CD4-positive, alpha-beta T cell treated with Interleukin-6 at 100 ng/mL for 8 hours (primary cell): ENCODE results near the gene CTDSPL.

Experiments
- DNase-seq: peaks from one replicate; pipeline ENCODE4 v3.0.0-alpha.2; 2020; ENCODE audit warnings: mixed read lengths, low spot score

Gene CTDSPL

DNA sequence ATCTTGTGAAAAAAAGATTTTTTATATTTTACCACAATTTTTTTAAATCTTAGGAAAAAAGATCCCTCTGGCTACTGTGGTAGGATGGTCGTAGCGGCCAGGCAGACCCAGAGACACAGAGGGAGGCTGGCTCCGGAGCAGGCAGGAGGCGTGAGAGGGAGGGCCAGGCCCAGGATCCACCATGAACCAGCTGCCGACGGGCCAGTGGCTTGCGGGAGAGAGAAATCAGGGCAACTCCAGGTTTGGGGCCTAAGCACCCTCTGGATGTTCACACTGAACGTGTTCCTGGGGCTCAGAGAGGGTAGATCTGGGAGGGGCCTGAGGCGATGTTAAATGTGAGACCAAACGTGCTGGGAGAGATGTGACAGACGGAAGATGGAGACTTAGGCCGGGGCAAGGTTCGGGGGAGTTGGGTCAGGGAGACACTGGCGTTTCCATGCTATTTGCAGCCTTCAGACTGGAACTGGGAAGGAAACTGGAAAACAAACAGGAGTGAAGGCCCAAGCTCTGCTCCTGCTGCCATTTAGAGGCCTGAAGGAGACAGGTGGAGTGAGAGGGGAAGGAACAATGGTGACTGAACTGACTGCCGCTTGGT lies 127.3 kb downstream of the CTDSPL start:
- DNase-seq: no peak

DNA sequence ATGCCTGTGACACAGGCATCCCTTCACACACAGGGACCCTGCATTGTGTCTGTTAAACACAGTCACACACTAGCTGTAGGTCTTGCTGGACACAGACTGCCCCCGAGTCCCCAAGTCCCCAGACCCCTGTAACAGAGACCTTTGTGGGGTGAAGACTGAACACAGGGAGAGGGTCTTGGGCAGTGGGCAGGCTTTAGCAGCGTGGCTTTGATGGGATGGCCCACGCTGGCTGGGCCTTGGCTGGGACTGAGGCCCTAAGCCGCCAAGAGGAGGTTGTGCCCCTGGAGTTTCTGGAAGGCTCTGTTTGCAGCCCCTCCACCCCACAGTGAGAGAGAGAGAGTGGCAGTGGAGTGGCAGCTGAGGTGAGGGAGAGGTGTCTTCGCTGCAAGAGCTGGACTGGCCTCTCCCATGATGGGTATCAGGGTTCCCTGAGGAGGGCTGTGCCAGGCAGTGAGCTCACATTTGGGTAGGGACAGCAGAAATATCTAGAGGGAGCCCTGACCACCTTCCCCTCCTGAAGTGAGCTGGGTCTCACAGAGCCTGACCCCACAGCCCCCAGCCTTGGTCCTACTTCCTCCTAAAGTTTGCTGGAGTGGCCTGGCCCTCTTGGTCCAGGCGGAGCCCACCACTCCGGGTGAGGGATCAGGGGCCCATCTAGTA lies 128.3 kb downstream of the CTDSPL start:
- no peak for DNase-seq

DNA sequence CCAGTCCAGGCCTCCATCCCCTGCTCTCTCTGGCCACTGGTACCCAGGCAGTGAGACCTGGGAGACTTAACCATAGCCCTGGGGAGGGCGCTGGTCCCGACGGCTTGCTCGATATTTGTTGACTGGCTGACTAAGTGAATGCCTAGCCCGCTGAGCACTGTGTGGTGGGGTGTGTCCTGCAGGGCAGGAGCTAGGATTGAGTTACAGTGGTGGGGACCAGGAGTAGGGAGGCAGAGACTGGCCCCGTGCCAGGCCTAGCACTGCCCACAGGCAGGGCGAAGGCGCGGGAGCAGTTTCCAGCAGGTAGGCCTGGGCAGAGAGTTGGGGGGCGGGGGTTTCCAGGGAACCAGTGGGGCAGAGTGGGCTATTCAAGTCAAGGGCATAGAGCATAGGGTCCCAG lies 128.8 kb downstream of the CTDSPL start, which contains the start of gene VILL:
TSS of gene VILL (plus strand) at position 260 of the 400 bp plus-strand sequence. CDS start 2,887 bp downstream, outside the sequence.
- DNase-seq: no peak

DNA sequence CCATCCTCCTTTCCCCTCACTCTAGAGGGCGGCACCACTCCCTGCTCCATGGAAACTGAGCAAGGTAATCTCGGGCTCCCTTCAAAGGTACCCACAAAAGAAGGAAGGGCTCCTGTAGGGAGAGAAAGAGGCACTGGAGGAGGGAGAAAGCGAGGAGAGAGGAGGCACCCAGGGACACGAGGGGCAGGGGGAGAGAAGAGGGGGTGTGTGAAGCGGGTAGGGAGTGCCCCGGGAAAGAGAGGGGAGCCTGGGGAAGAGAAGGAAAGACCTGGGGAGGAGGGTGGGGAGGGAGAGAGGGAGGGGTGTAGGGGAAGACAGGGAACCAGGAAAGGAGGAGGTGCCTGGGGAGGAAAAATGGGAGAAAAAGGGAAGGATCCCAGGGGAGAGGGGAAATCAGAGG lies 129.4 kb downstream of the CTDSPL start:
- no peak for DNase-seq

DNA sequence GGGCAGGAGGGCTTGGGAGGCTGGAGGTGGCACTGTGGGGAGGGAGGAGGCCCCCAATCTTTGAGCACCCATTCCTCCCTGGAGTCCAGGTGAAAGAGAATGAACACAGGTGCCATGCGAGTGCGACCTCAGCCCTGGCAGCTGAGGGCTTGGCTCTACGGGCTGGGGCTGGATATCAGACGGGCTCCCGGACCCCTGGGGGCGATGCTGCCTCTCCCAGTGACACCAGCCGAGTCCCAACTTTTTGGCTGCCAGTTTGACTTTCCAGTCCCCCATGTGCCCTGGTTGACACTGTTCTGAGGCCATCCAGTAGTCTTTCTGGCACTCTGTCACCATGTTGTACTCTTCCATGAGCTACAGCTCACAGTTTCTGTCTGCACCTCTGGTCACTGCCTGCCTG lies 130.1 kb downstream of the CTDSPL start:
- DNase-seq: no peak

DNA sequence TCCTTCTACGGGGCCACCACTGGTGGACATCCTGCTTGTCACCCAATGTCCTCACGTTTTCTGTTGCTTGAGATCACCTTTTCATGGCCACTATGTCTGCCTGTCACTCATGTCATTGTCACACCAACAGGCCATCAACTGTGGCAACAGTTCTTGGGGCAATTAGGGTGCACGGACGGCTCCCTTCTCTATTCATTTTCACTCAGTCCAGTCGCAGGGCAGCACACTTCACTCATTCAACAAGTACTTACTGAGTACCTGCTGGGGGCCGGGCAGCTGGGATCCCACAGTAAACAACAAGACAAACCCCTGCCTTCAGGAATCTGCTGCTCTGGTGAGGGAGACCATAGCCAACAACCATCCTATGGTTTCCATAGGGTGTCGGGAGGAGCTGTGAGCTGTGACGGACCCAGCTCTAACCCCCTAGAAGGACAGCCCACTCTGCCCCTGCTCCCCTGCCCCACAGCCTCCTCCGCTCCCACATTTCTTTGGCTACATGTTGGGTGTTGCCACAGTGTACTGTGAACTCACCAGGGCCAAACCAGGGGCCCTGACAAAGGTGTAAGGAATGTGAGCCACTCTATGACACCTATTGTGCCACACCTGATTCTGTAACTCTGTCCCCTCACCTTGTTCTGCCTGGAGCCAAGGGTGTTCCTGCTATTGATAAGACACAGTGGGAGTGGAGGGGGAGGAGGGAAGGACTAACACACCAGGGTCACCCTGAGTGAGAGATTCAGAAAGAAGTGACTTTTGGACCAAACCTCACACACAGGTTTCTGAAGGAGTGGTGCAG lies 130.8 kb downstream of the CTDSPL start:
- no peak for DNase-seq

DNA sequence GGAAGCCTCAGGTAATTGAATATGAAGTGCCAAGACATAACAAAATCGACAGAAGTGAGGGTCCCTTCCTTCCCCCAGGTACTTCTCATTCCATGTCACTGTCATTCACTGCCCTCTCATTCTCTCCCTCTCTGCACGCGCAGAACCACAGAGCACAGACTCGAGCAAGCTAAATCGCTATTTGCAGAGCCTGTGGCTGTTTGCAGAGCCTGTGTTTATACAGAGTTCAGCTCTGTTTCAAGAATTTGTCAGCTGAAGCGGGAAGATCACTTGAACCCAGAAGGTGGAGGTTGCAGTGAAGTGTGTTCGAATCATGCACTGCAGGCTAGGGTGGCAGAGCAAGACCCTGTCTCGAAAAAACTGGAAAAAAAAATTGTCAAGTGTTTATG lies 131.4 kb downstream of the CTDSPL start:
- no peak for DNase-seq

DNA sequence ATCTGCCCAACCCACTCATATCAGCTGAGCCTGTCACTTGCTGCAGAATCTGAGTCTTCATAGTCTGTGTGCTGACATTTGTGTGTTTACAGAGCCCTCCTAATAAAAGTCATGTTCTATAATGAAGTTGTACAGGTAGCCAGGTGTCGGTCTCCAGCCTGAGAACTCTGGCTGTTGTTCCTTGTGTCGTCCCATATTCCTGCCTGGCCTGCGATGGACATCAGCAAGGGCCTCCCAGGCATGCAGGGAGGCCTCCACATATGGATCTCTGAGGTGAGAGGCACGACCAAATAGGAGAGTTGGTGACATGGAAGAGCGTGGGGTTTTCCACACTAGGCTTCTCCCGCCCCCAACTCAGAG lies 131.8 kb downstream of the CTDSPL start:
- no peak for DNase-seq

DNA sequence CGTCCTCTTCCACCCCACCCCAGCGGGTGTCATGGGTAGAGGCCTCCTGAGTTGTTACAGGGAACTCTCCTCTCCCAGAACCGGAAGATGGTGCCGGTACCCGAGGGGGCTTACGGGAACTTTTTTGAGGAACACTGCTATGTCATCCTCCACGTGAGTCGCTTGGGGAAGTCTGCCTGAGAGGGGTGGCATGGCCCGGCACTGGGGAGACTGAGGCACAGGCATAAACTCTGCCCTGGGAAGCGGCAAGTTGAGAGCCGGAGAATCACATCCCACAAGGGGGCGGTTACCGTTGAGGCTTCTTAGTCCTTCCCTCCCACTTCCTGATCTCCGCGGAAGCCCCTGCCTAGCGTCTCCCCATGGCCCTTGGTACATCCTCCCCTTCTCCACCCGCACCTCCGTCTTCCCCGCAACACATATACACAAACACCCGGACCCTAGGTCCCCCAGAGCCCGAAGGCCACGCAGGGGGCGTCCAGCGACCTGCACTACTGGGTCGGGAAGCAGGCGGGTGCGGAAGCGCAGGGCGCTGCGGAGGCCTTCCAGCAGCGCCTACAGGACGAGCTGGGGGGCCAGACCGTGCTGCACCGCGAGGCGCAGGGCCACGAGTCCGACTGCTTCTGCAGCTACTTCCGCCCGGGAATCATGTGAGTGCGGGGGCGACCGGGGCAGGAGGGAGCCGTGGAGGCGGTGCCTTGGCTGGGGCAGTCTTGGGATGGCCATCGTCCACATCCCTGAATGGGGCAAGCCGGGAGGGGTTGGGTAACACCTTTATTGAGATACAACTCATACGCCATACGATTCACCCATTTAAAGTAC lies 132.3 kb downstream of the CTDSPL start:
- DNase-seq: peak; percentile 57

DNA sequence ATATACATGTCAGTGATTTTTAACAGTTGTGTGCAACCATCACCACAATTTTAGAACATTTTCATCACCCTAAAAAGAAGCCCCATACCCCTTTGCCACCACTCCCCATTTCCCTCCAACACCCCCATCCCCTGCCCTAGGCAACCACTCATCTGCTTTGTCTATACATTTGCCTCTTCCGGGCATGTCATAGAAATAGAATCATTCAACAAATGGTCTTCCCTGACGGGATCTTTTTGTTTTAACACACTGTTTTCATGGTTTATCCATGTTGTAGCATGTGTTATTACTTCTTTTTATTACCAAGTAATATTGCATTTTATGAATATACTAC lies 132.9 kb downstream of the CTDSPL start:
- DNase-seq: no peak

DNA sequence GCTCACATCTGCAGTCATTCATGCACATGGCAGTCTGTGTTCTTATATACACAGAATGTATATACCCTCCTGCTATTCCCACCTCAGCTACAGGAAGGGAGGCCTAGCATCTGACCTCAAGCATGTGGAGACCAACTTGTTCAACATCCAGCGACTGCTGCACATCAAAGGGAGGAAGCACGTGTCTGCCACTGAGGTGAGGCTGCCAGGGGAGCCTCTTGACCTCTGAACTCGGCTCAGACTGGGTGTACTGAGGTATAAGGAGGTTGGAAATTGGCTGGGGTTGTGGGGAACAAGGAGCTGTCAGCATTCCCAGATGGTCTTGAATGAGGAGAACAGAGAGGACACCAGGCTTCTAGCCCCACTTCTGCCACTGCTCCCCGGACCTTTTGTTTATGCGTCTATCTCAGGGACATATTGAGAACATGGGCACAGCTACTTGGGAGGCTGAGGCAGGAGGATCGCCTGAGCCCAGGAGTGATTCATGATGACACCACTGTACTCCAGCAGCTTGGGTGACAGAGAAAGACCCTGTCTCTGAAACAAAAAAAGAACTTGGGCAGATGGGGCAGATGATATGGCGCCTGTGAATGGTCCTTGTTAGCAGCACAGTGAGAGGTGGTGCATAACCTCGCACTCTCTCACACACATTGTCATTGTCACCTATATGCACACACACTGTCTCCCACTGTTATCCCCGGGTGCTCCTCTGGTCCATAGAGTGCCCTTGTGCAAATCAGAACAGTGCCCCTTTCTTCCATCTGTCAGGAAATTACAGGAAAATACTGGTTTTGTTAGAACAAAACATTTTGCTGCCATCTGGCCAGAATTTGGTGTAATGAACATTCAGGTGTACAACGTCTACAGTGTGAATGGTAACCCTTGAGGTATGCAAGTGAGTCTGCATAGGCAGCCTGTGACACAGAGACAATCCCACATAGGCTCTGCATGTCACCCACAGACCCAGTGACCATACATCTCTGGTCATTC lies 134.3 kb downstream of the CTDSPL start:
- DNase-seq: peak; percentile 51

DNA sequence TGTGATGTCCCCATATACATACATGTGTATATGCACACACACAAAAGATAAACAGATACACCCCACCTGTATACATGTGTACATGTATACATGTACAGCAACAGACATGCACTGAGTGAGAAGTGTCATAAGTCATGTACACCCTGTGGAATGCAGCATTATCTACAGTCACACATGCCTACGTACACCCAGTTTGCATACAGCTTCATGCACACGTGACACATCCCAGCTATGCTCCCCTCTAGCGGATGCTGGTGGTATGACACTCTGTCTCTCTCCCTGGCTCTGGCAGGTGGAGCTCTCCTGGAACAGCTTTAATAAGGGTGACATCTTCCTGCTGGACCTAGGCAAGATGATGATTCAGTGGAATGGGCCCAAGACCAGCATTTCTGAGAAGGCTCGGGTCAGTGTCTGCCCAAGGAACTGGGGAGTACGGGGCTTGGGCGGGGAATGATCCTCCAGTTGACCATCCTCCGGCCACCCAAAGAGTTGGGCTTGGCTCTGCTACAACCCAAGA lies 135.2 kb downstream of the CTDSPL start:
- DNase-seq: peak; percentile 78

DNA sequence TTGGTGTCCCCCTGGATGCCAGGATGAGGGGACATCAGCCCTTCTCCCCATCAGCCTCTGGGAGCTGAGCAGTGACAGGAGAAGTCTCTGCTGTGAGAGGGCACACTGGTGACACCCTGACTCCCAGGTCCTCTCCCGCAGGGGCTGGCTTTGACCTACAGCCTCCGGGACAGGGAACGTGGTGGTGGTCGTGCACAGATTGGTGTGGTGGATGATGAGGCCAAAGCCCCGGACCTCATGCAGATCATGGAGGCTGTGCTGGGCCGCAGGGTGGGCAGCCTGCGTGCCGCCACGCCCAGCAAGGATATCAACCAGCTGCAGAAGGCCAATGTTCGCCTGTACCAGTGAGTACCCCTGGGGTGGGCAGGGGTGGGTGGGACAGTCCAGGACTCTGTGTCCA lies 135.7 kb downstream of the CTDSPL start:
- DNase-seq: no peak

DNA sequence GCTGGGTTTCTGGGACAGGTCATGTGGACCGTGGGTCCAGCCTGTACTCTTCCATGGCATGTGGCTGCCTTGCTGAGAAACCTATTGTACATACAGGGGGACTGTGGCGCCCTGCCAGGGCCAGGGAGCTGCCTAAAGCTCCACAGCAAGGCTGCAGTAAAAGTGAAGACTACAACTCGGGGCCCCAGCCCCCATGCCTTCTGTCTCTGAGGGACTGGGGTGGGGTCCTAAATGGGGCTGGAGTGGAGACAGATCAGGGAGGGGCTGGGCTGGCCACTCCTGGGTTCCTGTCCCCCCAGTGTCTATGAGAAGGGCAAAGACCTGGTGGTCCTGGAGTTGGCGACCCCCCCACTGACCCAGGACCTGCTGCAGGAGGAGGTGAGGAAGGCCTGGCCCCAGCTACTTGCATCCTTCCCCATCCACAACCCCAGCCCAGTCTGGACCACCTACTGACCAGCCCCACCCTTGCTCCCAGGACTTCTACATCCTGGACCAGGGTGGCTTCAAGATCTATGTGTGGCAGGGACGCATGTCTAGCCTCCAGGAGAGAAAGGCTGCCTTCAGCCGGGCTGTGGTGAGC lies 136.2 kb downstream of the CTDSPL start:
- DNase-seq: no peak

DNA sequence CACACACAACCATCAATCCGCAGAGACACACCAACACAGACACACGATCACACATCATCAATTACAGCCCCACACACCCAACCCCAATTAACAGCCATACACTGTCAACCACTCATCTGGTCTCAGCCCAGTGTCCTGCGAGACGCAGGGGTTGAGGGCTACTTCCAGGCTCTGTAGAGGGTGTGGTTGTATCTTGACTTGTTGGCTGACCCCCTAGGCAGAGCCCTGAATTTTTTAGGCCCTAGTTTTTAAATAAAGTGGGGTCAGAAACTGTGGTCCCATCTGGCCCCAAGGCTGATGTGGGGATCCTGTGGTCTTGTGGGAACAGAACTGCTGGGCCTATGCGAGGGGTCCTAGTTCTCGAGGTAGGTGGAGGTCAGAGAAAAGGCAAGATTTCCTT lies 138.2 kb downstream of the CTDSPL start:
- no peak for DNase-seq

DNA sequence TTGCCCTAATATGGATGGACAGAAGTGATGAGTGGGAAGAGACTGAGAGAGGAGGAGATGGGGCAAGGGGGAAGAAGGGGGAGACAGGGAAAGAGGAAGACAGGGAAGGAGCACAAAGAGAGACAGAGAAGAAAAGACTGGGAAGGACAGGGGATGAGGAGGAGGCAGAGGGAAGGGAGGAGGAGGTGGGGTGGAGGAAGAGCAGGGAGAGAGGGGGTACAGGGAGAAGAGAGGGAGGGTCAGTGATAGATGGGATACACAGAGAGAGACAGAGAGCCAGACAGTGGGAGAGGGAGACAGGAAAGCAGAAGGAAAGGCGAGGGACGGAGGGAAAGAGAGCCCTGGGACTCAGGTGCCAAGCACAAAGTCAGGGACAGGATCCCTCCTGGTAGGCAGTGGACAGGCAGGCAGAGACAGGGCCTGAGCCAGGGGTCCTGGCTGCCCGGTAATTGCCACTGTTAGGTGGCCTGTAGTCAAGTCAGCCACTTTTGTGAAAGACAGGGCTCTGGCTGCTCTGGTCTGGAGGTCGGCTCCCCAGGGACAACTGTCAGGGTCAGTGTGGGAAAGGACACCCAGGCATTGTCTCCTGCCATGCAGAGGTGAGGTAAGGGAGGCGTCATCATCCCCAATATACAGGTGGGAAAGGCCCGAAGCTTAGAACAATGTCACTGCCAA lies 138.7 kb downstream of the CTDSPL start:
- DNase-seq: no peak

DNA sequence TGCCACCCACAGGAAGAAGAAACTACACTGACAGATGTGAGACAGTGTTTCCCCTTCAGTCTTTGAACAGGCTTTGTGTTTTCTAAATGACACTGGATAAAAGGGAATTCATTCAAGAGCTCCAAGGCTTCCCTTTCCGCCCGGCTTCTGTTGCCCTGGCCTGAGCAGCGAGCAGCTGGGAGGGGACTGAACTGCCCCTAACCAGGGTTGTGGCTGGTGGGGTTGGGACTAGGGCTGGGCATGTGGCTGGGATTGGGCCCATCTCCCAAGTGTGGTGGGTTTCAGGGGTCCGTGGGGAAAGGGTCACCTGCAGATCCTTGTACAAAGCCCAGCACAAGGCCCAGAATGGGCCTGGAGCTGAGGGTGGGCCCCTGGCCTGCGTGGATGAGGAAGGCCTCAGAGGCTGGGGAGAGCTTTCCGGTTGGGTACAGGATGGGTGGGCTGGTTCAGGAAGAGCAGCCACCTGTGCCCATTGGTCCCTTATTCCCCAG lies 139.3 kb downstream of the CTDSPL start:
- no peak for DNase-seq

DNA sequence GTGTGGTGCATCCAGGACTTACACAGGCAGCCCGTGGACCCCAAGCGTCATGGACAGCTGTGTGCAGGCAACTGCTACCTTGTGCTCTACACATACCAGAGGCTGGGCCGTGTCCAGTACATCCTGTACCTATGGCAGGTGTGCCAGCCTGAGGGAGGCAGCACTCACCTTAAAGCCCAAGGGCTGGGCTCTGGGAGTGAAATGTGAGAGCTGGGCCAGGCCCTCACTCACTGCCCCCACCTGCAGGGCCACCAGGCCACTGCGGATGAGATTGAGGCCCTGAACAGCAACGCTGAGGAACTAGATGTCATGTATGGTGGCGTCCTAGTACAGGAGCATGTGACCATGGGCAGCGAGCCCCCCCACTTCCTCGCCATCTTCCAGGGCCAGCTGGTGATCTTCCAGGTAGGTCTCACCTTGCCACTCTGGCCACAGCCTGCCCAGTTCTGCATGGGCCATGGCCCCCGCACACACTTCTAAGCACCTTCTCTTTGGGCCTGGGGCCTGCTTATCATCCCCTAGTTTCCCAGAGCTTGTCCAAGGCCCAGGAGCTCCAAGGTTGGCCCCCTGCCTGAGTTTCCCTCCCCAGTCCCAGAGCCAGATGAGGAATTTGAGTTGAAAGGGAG lies 139.9 kb downstream of the CTDSPL start:
- no peak for DNase-seq

DNA sequence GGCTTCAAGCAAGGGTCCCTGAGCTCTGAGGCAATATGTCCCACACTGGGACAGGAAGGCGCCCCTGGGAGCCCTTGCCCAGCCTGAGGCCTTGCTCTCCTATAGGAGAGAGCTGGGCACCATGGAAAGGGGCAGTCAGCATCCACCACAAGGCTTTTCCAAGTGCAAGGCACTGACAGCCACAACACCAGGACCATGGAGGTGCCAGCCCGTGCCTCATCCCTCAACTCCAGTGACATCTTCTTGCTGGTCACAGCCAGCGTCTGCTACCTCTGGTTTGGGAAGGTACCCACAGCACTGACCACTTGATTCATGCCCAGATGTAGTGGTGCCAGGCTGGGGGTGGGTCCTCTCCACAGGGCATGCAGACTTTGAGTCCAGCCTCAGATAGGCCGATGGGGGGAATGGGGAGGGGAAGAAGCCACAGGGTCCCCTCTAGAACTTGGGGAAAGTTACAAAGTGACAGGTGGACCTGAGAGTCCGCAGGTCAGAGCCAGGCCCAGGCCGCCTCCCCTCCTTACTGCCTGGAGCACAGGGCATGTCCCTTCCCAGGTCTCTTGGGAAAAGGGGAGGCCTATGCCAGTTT lies 140.7 kb downstream of the CTDSPL start:
- DNase-seq: no peak
